Transverse colon (tissue), 3 donors: ENCODE results near the gene MET.

Source experiments
- CTCF ChIP-seq, 5 experiments: fragments of 200-600 bp in 3 of 5; fragments of 450-650 bp in 2 of 5; sonication (generic) in 3 of 5; IDR thresholded peaks; 1 replicate in 2 of 5; 2 replicates in 3 of 5; pipeline ENCODE4 v1.5.1; 2016 to 2017; ENCODE audit warnings: antibody characterized with exemption in 5 of 5, inconsistent platforms in 3 of 5, mild to moderate bottlenecking in 2 of 5, moderate library complexity in 1 of 5
- POLR2A ChIP-seq: fragments of 450-650 bp; IDR thresholded peaks from one replicate; pipeline ENCODE4 v1.6.1; 2016; ENCODE audit warnings: antibody characterized with exemption, mild to moderate bottlenecking, moderate library complexity

GRCh38 chr7:116632384-116632783 is 39.6 kb upstream of the MET start:
- no peak for TF ChIP-seq CTCF (IDR thresholded peaks at IDR 0.05)
- TF ChIP-seq POLR2A, result no peak
